CD14-positive monocyte (primary cell): Measurements from ENCODE around the gene IP6K1. TPM values are rescaled to one million over a fixed set of nuclear protein-coding genes. Genes with fewer than 3 reads are reported as not detected.

Experiments used
- DNase-seq, 3 donors: peaks; one replicate each; pipeline ENCODE4 v3.0.0-alpha.2; 2011 to 2022
- H2AFZ ChIP-seq: 2 replicates; pipeline ENCODE4 v1.6.0; 2012; ENCODE audit warnings: mild to moderate bottlenecking, low read depth, low read length, inconsistent platforms; ENCODE audit not compliant: insufficient read depth, poor library complexity, severe bottlenecking
- H3K27ac ChIP-seq, 2 donors: 1 replicate in 1 of 2; 2 replicates in 1 of 2; pipeline ENCODE4 v1.5.1; 2012 to 2013; ENCODE audit warnings: low read length in 2 of 2, control low read depth in 1 of 2, inconsistent platforms in 1 of 2, low read depth in 1 of 2, mild to moderate bottlenecking in 1 of 2
- H3K27me3 ChIP-seq, 2 donors: one replicate each; pipeline versions ENCODE4 v1.6.0 to v1.6.1; 2011 to 2013; ENCODE audit warnings: low read length in 2 of 2; ENCODE audit not compliant: control insufficient read depth in 2 of 2, insufficient read depth in 2 of 2
- H3K36me3 ChIP-seq, 2 donors: replicated peaks in 1 of 2; 1 replicate in 1 of 2; 2 replicates in 1 of 2; pipeline versions ENCODE4 v1.5.1 to v1.6.1; 2012 to 2013; ENCODE audit warnings: low read length in 2 of 2, control low read depth in 1 of 2, inconsistent platforms in 1 of 2, mild to moderate bottlenecking in 1 of 2; ENCODE audit not compliant: insufficient read depth in 2 of 2, control insufficient read depth in 1 of 2
- H3K4me1 ChIP-seq, 2 donors: 1 replicate in 1 of 2; 2 replicates in 1 of 2; pipeline versions ENCODE4 v1.5.1 to v1.6.1; 2012 to 2013; ENCODE audit warnings: low read length in 2 of 2, control low read depth in 1 of 2, inconsistent platforms in 1 of 2, mild to moderate bottlenecking in 1 of 2, moderate library complexity in 1 of 2; ENCODE audit not compliant: insufficient read depth in 2 of 2, control insufficient read depth in 1 of 2
- H3K4me2 ChIP-seq: replicated peaks from 2 replicates; pipeline ENCODE3; 2012; ENCODE audit warnings: low read length, moderate library complexity, mild to moderate bottlenecking; ENCODE audit not compliant: poor library complexity, severe bottlenecking; ENCODE audit errors: extremely low read depth
- H3K4me3 ChIP-seq, 3 experiments: fragments of 200-600 bp in 1 of 3; sonication (generic) in 1 of 3; replicated peaks in 1 of 3; 1 replicate in 2 of 3; 2 replicates in 1 of 3; pipeline ENCODE4 v1.5.1; 2011 to 2013; ENCODE audit warnings: low read length in 3 of 3, mild to moderate bottlenecking in 3 of 3, control low read depth in 2 of 3, low read depth in 2 of 3, inconsistent platforms in 1 of 3, moderate library complexity in 1 of 3
- H3K79me2 ChIP-seq: 2 replicates; pipeline ENCODE4 v1.6.0; 2012; ENCODE audit warnings: mild to moderate bottlenecking, control low read depth, inconsistent platforms, low read length, moderate library complexity; ENCODE audit not compliant: insufficient read depth
- H3K9ac ChIP-seq: 2 replicates; pipeline ENCODE4 v1.6.0; 2017; ENCODE audit warnings: low read length, mild to moderate bottlenecking; ENCODE audit not compliant: insufficient read depth, poor library complexity, severe bottlenecking
- H3K9me3 ChIP-seq, 2 donors: replicated peaks in 1 of 2; 1 replicate in 1 of 2; 2 replicates in 1 of 2; pipeline versions ENCODE4 v1.5.1 to v1.6.1; 2012 to 2013; ENCODE audit warnings: low read length in 2 of 2, control low read depth in 1 of 2; ENCODE audit not compliant: control insufficient read depth in 1 of 2, insufficient read depth in 1 of 2
- H4K20me1 ChIP-seq: 2 replicates; pipeline ENCODE4 v1.6.0; 2012; ENCODE audit warnings: mild to moderate bottlenecking, low read length, control low read depth, moderate library complexity; ENCODE audit not compliant: insufficient read depth
- H3K27ac Mint-ChIP-seq, 7 donors: one replicate each; pipeline ENCODE4 v1.8.0; 2020; ENCODE audit warnings: mild to moderate bottlenecking in 7 of 7, mixed read lengths in 7 of 7, moderate library complexity in 6 of 7, inconsistent platforms in 2 of 7
- H3K27me3 Mint-ChIP-seq, 3 donors: one replicate each; pipeline ENCODE4 v1.8.0; 2021 to 2022; ENCODE audit warnings: low read depth in 3 of 3, mild to moderate bottlenecking in 3 of 3, mixed read lengths in 3 of 3, moderate library complexity in 3 of 3, inconsistent platforms in 1 of 3
- H3K36me3 Mint-ChIP-seq, 2 donors: one replicate each; pipeline ENCODE4 v1.8.0; 2020; ENCODE audit warnings: mixed read lengths in 2 of 2, inconsistent platforms in 1 of 2, mild to moderate bottlenecking in 1 of 2
- H3K4me1 Mint-ChIP-seq: one replicate; pipeline ENCODE4 v1.8.0; 2020; ENCODE audit warnings: mild to moderate bottlenecking, mixed read lengths
- H3K4me3 Mint-ChIP-seq, 2 donors: one replicate each; pipeline ENCODE4 v1.8.0; 2020; ENCODE audit warnings: mild to moderate bottlenecking in 2 of 2, mixed read lengths in 2 of 2, moderate library complexity in 1 of 2
- H3K9me3 Mint-ChIP-seq, 7 donors: one replicate each; pipeline ENCODE4 v1.8.0; 2020 to 2022; ENCODE audit warnings: mixed read lengths in 7 of 7, mild to moderate bottlenecking in 6 of 7, moderate library complexity in 6 of 7, inconsistent platforms in 2 of 7
- WGBS: methylation state at CpG from one replicate; pipeline ENCODE4 v1.1.5; 2013; ENCODE audit warnings: missing lambda C conversion rate; ENCODE audit not compliant: insufficient coverage; 5-methylcytosine and 5-hydroxymethylcytosine counted together
- intact Hi-C, 2 donors: fragments of 100-400 bp; cut with micrococcal nuclease; formaldehyde crosslinking; loops; one replicate each; pipeline versions ENCODE4 v1.15.0 to v1.15.1; 2023
- polyA plus RNA-seq, 3 donors: library from polyadenylated mRNA; depleted of rRNA in 1 of 3; unstranded in 2 of 3; stranded (reverse) in 1 of 3; fragments of 300-500 nt in 2 of 3; fragments of >200 nt in 1 of 3; fragmentation: Illumina TruSeq in 2 of 3; gene quantifications; 1 replicate in 2 of 3; 2 replicates in 1 of 3; pipeline ENCODE4 v1.2.3, GENCODE V29; 2012 to 2021
- TF ChIP-seq, protein P1 (sequence below): fragments of 200-600 bp; IDR thresholded peaks from one replicate; pipeline ENCODE4 v1.8.0; 2022; ENCODE audit warnings: antibody characterized with exemption, mild to moderate bottlenecking

Gene IP6K1
- polyA plus RNA-seq, 3 donors: 15.8 to 27.1 (median 16.1) TPM

GRCh38 chr3:49792371-49793150 lies 6.2 kb upstream of the IP6K1 start:
- no peaks in the 10 kb centered on the region for H3K36me3 ChIP-seq
- no peaks in the 10 kb centered on the region for H3K27me3 ChIP-seq
- no peak for DNase-seq
- no peak overlapping the region for H3K4me2 ChIP-seq
- peaks cover 10% of the 10 kb centered on the region for H3K4me1 Mint-ChIP-seq
- H3K27me3 Mint-ChIP-seq: peaks cover 0 to 4% (median 4%) of the 10 kb centered on the region in 3 donors
- TF ChIP-seq, protein P1, sequence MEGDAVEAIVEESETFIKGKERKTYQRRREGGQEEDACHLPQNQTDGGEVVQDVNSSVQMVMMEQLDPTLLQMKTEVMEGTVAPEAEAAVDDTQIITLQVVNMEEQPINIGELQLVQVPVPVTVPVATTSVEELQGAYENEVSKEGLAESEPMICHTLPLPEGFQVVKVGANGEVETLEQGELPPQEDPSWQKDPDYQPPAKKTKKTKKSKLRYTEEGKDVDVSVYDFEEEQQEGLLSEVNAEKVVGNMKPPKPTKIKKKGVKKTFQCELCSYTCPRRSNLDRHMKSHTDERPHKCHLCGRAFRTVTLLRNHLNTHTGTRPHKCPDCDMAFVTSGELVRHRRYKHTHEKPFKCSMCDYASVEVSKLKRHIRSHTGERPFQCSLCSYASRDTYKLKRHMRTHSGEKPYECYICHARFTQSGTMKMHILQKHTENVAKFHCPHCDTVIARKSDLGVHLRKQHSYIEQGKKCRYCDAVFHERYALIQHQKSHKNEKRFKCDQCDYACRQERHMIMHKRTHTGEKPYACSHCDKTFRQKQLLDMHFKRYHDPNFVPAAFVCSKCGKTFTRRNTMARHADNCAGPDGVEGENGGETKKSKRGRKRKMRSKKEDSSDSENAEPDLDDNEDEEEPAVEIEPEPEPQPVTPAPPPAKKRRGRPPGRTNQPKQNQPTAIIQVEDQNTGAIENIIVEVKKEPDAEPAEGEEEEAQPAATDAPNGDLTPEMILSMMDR: no peak
- no peaks in the 10 kb centered on the region for H3K4me1 ChIP-seq
- no peaks in the 10 kb centered on the region for H3K36me3 Mint-ChIP-seq
- H3K9me3 ChIP-seq: no peaks in the 10 kb centered on the region
- no peak overlapping the region for H2AFZ ChIP-seq
- H3K9me3 Mint-ChIP-seq: peaks cover 0 to 4% (median 0%) of the 10 kb centered on the region in 7 donors
- no peak overlapping the region for H3K4me3 ChIP-seq
- no peaks in the 10 kb centered on the region for H3K79me2 ChIP-seq
- H3K27ac Mint-ChIP-seq: peak overlapping the region in 1 of 7 donors; percentile 18
- no peaks in the 10 kb centered on the region for H4K20me1 ChIP-seq
- H3K27ac ChIP-seq: no peak overlapping the region
- intact Hi-C loops: no loop called here
- H3K9ac ChIP-seq: no peak overlapping the region
- WGBS: 94% methylated on average over 10 of the region's 10 CpGs
- no peak overlapping the region for H3K4me3 Mint-ChIP-seq

- Histone ChIP-seq H3K27me3 (no peaks in the 10 kb centered on the region), H3K4me3 (no peak overlapping the region), H2AFZ (no peak overlapping the region), H3K4me2 (no peak overlapping the region), H3K4me1 (peaks cover 8% of the 10 kb centered on the region in 2 donors), H3K9me3 (no peaks in the 10 kb centered on the region), H3K27ac (no peak overlapping the region), H4K20me1 (no peaks in the 10 kb centered on the region), H3K9ac (no peak overlapping the region), H3K36me3 (no peaks in the 10 kb centered on the region), H3K79me2 (no peaks in the 10 kb centered on the region)
- Mint-ChIP-seq H3K27me3 (peaks cover 0 to 6% (median 4%) of the 10 kb centered on the region in 3 donors), H3K9me3 (peaks cover 0 to 2% (median 0%) of the 10 kb centered on the region in 7 donors), H3K4me3 (no peak overlapping the region), H3K4me1 (peaks cover 13% of the 10 kb centered on the region), H3K27ac (no peak overlapping the region), H3K36me3 (no peaks in the 10 kb centered on the region)
- no peak for DNase-seq
- WGBS: 93% methylated on average over 3 of the region's 4 CpGs
- intact Hi-C loops: no loop called here
- TF ChIP-seq, protein P1: no peak
Observed at GRCh38 chr3:49791571-49791970, 5.2 kb upstream of the IP6K1 start.
